DND-41 (cell line): ENCODE measurements around the gene TMEM117.

Source experiments
- CTCF ChIP-seq: IDR thresholded peaks from 2 replicates; pipeline ENCODE4 v1.5.1; 2012; ENCODE audit warnings: borderline replicate concordance, low read length, moderate library complexity, mild to moderate bottlenecking; ENCODE audit not compliant: poor library complexity, severe bottlenecking; ENCODE audit errors: extremely low read depth
- EZH2 ChIP-seq: IDR thresholded peaks from 3 replicates; pipeline ENCODE4 v1.6.1; 2012; ENCODE audit warnings: borderline replicate concordance, low read depth, mild to moderate bottlenecking, moderate library complexity, low read length, inconsistent platforms; ENCODE audit not compliant: severe bottlenecking

DNA sequence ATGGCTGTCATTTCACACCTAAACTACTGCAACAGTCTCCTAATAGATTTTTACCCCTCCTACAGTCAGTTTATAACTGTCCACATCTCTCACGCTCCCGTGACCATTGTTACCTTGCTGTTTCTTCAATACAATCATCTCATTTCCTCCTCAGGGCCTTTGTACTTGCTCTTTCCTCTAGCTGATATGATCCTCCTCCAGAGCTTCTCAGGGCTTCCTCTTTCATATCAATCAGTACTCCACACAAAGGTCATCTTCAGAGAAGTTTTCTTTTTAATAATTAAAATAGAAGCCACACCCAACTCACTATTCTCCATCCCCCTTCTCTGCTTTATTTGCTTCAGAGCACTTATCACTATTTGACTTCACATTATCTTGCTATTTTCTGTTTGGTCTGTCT, 532.0 kb downstream of the TMEM117 start:
- TF ChIP-seq CTCF (no peak), EZH2 (no peak)
